ENCODE measurements around the gene ARHGDIG. TPM values are rescaled to one million over a fixed set of nuclear protein-coding genes. Genes with fewer than 3 reads are reported as not detected.

The ARHGDIG gene
- total and polyA plus RNA-seq, 2 of the 4 experiments (the other 2 are of a cell fraction): 0.24 to 0.36 TPM

GRCh38 chr16:260326-260725 is 20.1 kb upstream of the ARHGDIG start:
- dilution Hi-C loops (cut with HindIII; ENCODE audit: low sequenced_read_pairs, unreplicated experiment) (no loop called here), in situ Hi-C loops (cut with MboI; ENCODE audit: low sequenced_read_pairs) (no loop called here), intact Hi-C loops (cut with micrococcal nuclease) (no loop called here)
- ATAC-seq (ENCODE audit: low read depth) (no peak), DNase-seq (no peak)
- Histone ChIP-seq H3K9me1 (ENCODE audit: insufficient read depth, low read length) (no peaks in the 10 kb centered on the region), H3K4me3 (ENCODE audit: insufficient read depth, low read depth, low read length) (no peak overlapping the region), H2BK20ac (ENCODE audit: low read depth, low read length) (no peak overlapping the region), H3K4me1 (ENCODE audit: control insufficient read depth, insufficient read depth, low read length) (no peaks in the 10 kb centered on the region), H4K5ac (ENCODE audit: low read depth, low read length) (no peak overlapping the region), H2AFZ (replicated peaks; ENCODE audit: low read length, poor library complexity) (no peak overlapping the region), H3K27me3 (ENCODE audit: control insufficient read depth, insufficient read depth, low read length) (no peaks in the 10 kb centered on the region), H3K27ac (ENCODE audit: insufficient read depth, low read length) (no peak overlapping the region), H3K4me2 (ENCODE audit: low read depth, low read length) (no peak overlapping the region), H3K14ac (replicated peaks; ENCODE audit: low read depth, low read length) (no peak overlapping the region), H3K9me3 (ENCODE audit: control insufficient read depth, insufficient read depth, low read length) (no peaks in the 10 kb centered on the region), H2BK15ac (ENCODE audit: low read depth, low read length) (no peak overlapping the region), H2BK5ac (ENCODE audit: low read depth, low read length, poor library complexity, severe bottlenecking) (no peak overlapping the region), H2AK9ac (replicated peaks; ENCODE audit: low read depth, low read length, poor library complexity) (peak overlapping the region; percentile 55), H4K20me1 (ENCODE audit: insufficient read depth, low read length) (no peaks in the 10 kb centered on the region), H2BK120ac (ENCODE audit: low read depth, low read length) (no peak overlapping the region), H4K8ac (ENCODE audit: low read depth in 2 of 2, low read length in 2 of 2) (no peak overlapping the region), H3K79me1 (ENCODE audit: low read depth in 1 of 2, low read length in 2 of 2) (no peaks in the 10 kb centered on the region), H3K18ac (ENCODE audit: low read depth, low read length) (no peak overlapping the region), H3K23ac (ENCODE audit: low read depth, low read length) (no peak overlapping the region), H3K9ac (ENCODE audit: low read depth, low read length) (no peak overlapping the region), H3K56ac (ENCODE audit: extremely low read depth, insufficient read depth, low read length) (no peak overlapping the region), H2AK5ac (ENCODE audit: low read depth, low read length) (no peak overlapping the region), H4K91ac (ENCODE audit: insufficient read depth, low read depth, low read length) (no peak overlapping the region), H3K4ac (ENCODE audit: low read depth, low read length) (no peak overlapping the region), H3K36me3 (ENCODE audit: control insufficient read depth, insufficient read depth, low read length) (peaks cover 43% of the 10 kb centered on the region)
- no CpG with 5 or more reads among the region's 19 CpGs for WGBS, 2 experiments (ENCODE audit: extremely low coverage in 2 of 2, insufficient read length in 1 of 2)
- no peak for TF ChIP-seq ELK1 (IDR thresholded peaks at IDR 0.05; ENCODE audit: borderline replicate concordance, low read depth, low read length)
- TF ChIP-seq RCOR1 (IDR thresholded peaks at IDR 0.05; ENCODE audit: insufficient replicate concordance, low read length): no peak
- TF ChIP-seq RAD21 (IDR thresholded peaks at IDR 0.05; ENCODE audit: low read length): no peak
- TF ChIP-seq RFX5 (IDR thresholded peaks at IDR 0.05; ENCODE audit: low read depth, low read length): no peak
- TF ChIP-seq USF2 (IDR thresholded peaks at IDR 0.05; ENCODE audit: low read depth, low read length): no peak
- no peak for TF ChIP-seq CEBPB (IDR thresholded peaks at IDR 0.05; ENCODE audit: low read depth, low read length)
- TF ChIP-seq BHLHE40 (IDR thresholded peaks at IDR 0.05; ENCODE audit: low read depth, low read length): no peak
- no peak for TF ChIP-seq MXI1 (IDR thresholded peaks at IDR 0.05; ENCODE audit: borderline replicate concordance, low read depth, low read length)
- TF ChIP-seq MAZ (IDR thresholded peaks at IDR 0.05; ENCODE audit: borderline replicate concordance, low read depth, low read length): no peak
- TF ChIP-seq MAFK (IDR thresholded peaks at IDR 0.05; ENCODE audit: low read depth, low read length): no peak
- TF ChIP-seq FOS (IDR thresholded peaks at IDR 0.05; ENCODE audit: low read depth, low read length): no peak
- TF ChIP-seq NFE2L2 (IDR thresholded peaks at IDR 0.05; ENCODE audit: low read depth, low read length): no peak
- BruUV-seq (replicated peaks): no TSS peak
- CTCF ChIA-PET: no interaction called here
- POLR2A ChIA-PET (ENCODE audit: unreplicated experiment): no interaction called here
